ENCODE data around the gene LLGL1. TPM values are rescaled to one million over a fixed set of nuclear protein-coding genes. Genes with fewer than 3 reads are reported as not detected.

LLGL1 gene
- total and polyA plus RNA-seq, 9 donors: 18.3 to 35.5 (median 28.7) TPM

- Histone ChIP-seq H3K4me3 (ENCODE audit: low read length) (no peak overlapping the region), H3K9me3 (replicated peaks; ENCODE audit: control insufficient read depth, low read depth, low read length) (no peaks in the 10 kb centered on the region), H3K27me3 (ENCODE audit: control insufficient read depth, insufficient read depth, low read length) (no peaks in the 10 kb centered on the region), H3K36me3 (ENCODE audit: control insufficient read depth, insufficient read depth, low read length) (peaks cover 90% of the 10 kb centered on the region), H3K4me1 (ENCODE audit: control insufficient read depth, insufficient read depth, low read length) (peaks cover 20% of the 10 kb centered on the region), H3K27ac (ENCODE audit: low read length) (no peak overlapping the region)
- 86% methylated on average over 9 of the region's 9 CpGs for WGBS (ENCODE audit: insufficient coverage)
- no peak for DNase-seq
Measured at GRCh38 chr17:18250259-18250658, 24.8 kb downstream of the LLGL1 start.

DNA sequence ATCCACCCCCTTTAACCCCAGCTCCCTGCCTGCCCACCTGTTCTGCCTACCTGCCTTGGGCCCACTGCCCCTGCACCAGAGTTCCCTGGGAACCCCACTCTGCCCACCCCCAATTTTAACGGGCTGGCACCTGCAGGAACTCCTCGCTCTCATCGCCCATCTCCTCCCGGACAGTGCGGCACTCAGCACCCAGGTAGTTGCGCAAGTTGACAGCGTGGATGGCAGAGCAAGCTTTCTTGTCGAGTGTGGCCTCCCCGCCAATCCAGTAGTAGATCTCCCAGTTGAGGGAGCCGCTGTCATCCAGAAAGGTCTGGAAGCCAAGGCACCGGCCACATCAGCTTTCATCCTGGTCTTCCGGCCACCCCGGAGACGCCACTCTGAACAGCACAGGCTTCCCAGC, 25.3 kb downstream of the LLGL1 start:
- Histone ChIP-seq H3K9me3 (replicated peaks; ENCODE audit: control insufficient read depth, low read depth, low read length) (no peaks in the 10 kb centered on the region), H3K4me3 (ENCODE audit: low read length) (no peak overlapping the region), H3K4me1 (ENCODE audit: control insufficient read depth, insufficient read depth, low read length) (peaks cover 20% of the 10 kb centered on the region), H3K27ac (ENCODE audit: low read length) (no peak overlapping the region), H3K27me3 (ENCODE audit: control insufficient read depth, insufficient read depth, low read length) (no peaks in the 10 kb centered on the region), H3K36me3 (ENCODE audit: control insufficient read depth, insufficient read depth, low read length) (peaks cover 90% of the 10 kb centered on the region)
- DNase-seq: no peak
- 83% methylated on average over 13 of the region's 14 CpGs for WGBS (ENCODE audit: insufficient coverage)

DNA sequence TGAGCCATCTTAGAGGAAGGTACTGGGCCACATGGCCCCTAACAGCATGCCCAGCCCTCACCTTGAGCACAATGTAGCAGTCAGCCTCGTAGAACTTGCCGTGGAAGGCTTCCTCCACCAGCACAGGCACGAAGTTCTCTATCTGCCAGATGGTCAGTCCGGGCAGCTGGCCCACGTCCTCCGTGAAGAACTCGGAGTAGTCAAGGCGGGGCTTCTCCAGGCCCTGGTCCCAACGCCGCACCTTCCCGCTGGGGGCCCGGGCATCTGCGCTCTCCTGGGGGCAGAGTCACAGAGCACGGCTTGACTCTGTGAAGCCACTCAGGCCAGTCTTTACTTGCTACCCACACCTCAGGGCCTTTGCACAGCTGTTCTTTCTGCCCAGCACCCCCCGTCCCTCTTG, 25.8 kb downstream of the LLGL1 start:
- Histone ChIP-seq H3K27ac (ENCODE audit: low read length) (no peak overlapping the region), H3K27me3 (ENCODE audit: control insufficient read depth, insufficient read depth, low read length) (no peaks in the 10 kb centered on the region), H3K9me3 (replicated peaks; ENCODE audit: control insufficient read depth, low read depth, low read length) (no peaks in the 10 kb centered on the region), H3K36me3 (ENCODE audit: control insufficient read depth, insufficient read depth, low read length) (peaks cover 90% of the 10 kb centered on the region), H3K4me1 (ENCODE audit: control insufficient read depth, insufficient read depth, low read length) (peaks cover 20% of the 10 kb centered on the region), H3K4me3 (ENCODE audit: low read length) (no peak overlapping the region)
- 73% methylated on average over 15 of the region's 15 CpGs for WGBS (ENCODE audit: insufficient coverage)
- no peak for DNase-seq

DNA sequence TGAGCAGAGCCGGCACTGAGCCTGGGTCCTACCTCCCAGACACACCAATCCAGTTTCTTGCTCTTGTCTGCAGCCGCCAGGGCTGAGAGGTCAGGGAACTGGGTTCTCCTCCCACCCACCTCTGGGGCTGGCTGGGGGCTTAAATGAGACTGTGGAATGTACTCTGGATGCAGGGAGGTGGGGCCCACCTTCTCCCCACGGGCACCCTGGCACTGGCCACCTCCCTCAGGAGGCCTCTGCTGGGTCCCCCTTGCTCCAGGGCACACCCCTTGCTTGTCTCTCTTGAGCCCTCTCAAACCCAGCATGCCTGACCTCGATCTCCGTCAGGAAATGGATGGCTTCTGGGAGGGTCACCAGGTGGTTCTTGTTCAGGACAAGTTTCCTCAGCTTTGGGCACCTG, 26.7 kb downstream of the LLGL1 start:
- 90% methylated on average over 2 of the region's 5 CpGs for WGBS (ENCODE audit: insufficient coverage)
- Histone ChIP-seq H3K9me3 (replicated peaks; ENCODE audit: control insufficient read depth, low read depth, low read length) (no peaks in the 10 kb centered on the region), H3K27ac (ENCODE audit: low read length) (no peak overlapping the region), H3K4me1 (ENCODE audit: control insufficient read depth, insufficient read depth, low read length) (peaks cover 28% of the 10 kb centered on the region), H3K4me3 (ENCODE audit: low read length) (no peak overlapping the region), H3K27me3 (ENCODE audit: control insufficient read depth, insufficient read depth, low read length) (no peaks in the 10 kb centered on the region), H3K36me3 (ENCODE audit: control insufficient read depth, insufficient read depth, low read length) (peaks cover 88% of the 10 kb centered on the region)
- no peak for DNase-seq

DNA sequence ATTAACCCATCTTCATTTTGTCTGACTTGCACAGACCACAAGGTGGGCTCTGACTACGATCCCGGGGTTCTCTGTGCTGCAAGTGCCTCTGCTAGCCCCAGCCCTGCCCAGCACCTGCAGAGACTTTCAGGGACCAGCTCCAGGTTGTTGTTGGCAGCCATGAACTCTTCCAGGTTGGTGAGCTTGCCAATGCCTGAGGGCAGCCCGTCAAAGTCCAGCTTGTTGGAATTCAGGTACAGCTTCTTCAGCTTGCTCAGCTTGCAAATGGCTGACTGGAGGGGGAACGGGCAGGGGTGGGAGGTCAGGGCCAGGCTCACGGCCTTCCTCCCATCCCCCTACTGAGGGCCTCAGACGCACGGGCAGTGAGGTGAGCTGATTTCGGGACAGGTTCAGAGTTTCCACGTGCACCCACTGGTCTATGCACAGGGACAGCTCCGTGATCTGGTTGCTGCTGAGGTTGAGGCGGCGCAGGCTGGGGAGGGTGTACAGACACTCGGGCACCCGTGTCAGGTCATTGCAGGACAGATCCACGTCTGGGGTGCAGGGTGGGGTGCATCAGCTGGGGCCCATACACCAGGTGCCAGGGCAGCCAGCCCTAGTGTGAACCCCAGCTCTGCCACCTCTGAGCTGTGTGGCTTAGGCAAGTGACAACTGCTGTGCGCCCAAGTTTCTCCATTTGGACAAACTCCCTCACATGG, 27.9 kb downstream of the LLGL1 start:
- Histone ChIP-seq H3K27me3 (ENCODE audit: control insufficient read depth, insufficient read depth, low read length) (no peaks in the 10 kb centered on the region), H3K27ac (ENCODE audit: low read length) (no peak overlapping the region), H3K4me3 (ENCODE audit: low read length) (no peak overlapping the region), H3K36me3 (ENCODE audit: control insufficient read depth, insufficient read depth, low read length) (peaks cover 78% of the 10 kb centered on the region), H3K9me3 (replicated peaks; ENCODE audit: control insufficient read depth, low read depth, low read length) (no peaks in the 10 kb centered on the region), H3K4me1 (ENCODE audit: control insufficient read depth, insufficient read depth, low read length) (peaks cover 24% of the 10 kb centered on the region)
- no peak for DNase-seq
- WGBS (ENCODE audit: insufficient coverage): 86% methylated on average over 13 of the region's 16 CpGs

- DNase-seq: no peak
- Histone ChIP-seq H3K27me3 (ENCODE audit: control insufficient read depth, insufficient read depth, low read length) (no peaks in the 10 kb centered on the region), H3K9me3 (replicated peaks; ENCODE audit: control insufficient read depth, low read depth, low read length) (no peaks in the 10 kb centered on the region), H3K27ac (ENCODE audit: low read length) (no peak overlapping the region), H3K4me3 (ENCODE audit: low read length) (no peak overlapping the region), H3K36me3 (ENCODE audit: control insufficient read depth, insufficient read depth, low read length) (peaks cover 70% of the 10 kb centered on the region), H3K4me1 (ENCODE audit: control insufficient read depth, insufficient read depth, low read length) (peaks cover 22% of the 10 kb centered on the region)
- WGBS (ENCODE audit: insufficient coverage): 81% methylated on average over 19 of the region's 27 CpGs
Measured at GRCh38 chr17:18253947-18254821, 28.7 kb downstream of the LLGL1 start.

DNA sequence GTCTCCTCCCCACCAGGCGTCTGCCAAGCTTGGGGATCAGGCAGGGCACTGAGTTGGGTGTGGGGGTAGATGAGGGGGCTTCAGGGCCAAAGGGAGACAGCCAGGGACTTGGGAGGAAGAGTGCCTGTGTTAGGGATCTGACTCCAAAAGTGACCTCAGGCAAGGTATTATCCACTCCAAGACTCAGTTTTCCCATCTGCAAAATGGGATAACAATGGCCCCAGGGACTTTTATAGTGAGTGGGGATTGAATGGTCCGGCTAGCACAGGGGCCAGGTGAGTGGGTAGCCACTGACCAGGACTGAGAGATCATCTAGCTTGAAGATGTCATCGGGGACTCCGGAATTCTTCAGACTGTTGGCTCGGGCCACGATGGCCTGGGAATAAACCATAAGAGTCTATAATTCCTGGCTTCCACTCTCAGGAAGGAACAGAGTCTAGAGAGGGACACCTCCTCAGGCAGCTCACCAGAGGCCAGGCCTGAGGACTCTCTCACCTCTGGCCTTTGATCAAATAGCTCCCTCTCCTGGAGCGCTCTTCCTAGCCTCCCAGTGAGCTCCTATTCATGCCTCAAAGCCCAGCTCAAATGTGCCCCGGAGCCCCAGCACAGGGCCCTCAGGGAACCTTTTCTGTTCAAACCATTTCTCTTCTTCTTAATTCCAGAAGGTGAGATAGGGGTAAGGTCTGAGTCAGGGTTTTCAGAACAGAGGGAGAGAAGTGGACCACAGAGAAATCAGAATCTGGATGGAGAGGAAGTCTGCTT, 29.6 kb downstream of the LLGL1 start:
- Histone ChIP-seq H3K4me3 (ENCODE audit: low read length) (no peak overlapping the region), H3K27me3 (ENCODE audit: control insufficient read depth, insufficient read depth, low read length) (no peaks in the 10 kb centered on the region), H3K27ac (ENCODE audit: low read length) (no peak overlapping the region), H3K9me3 (replicated peaks; ENCODE audit: control insufficient read depth, low read depth, low read length) (no peaks in the 10 kb centered on the region), H3K4me1 (ENCODE audit: control insufficient read depth, insufficient read depth, low read length) (peaks cover 27% of the 10 kb centered on the region), H3K36me3 (ENCODE audit: control insufficient read depth, insufficient read depth, low read length) (peaks cover 65% of the 10 kb centered on the region)
- WGBS (ENCODE audit: insufficient coverage): 87% methylated on average over 4 of the region's 8 CpGs
- DNase-seq: no peak

- Histone ChIP-seq H3K27ac (ENCODE audit: low read length) (no peak overlapping the region), H3K27me3 (ENCODE audit: control insufficient read depth, insufficient read depth, low read length) (no peaks in the 10 kb centered on the region), H3K36me3 (ENCODE audit: control insufficient read depth, insufficient read depth, low read length) (peaks cover 52% of the 10 kb centered on the region), H3K4me1 (ENCODE audit: control insufficient read depth, insufficient read depth, low read length) (peaks cover 33% of the 10 kb centered on the region), H3K9me3 (replicated peaks; ENCODE audit: control insufficient read depth, low read depth, low read length) (no peaks in the 10 kb centered on the region), H3K4me3 (ENCODE audit: low read length) (no peak overlapping the region)
- WGBS (ENCODE audit: insufficient coverage): 90% methylated on average over 5 of the region's 11 CpGs
- no peak for DNase-seq
Measured at GRCh38 chr17:18256351-18256750, 30.9 kb downstream of the LLGL1 start.

DNA sequence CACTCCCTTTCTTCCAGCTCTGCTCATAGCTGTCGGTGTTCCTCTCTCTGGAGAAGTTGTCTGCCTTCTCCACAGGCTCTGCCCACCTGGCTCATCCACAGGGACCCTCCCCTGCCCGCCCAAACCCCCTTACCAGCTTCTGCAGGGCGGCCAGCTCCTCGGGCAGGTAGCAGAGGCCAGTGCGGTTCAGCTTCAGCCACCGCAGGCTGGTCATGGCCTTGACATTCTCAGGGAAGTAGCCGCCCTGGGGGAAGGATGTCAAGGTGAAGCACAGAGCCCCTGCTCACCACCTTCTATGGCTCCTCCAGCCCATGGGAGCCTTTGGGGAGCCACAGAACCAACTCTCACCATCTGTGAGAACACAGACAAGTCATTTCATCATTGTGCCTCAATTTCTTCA, 31.3 kb downstream of the LLGL1 start:
- H3K36me3 ChIP-seq (ENCODE audit: control insufficient read depth, insufficient read depth, low read length): peaks cover 48% of the 10 kb centered on the region
- H3K9me3 ChIP-seq (replicated peaks; ENCODE audit: control insufficient read depth, low read depth, low read length): no peaks in the 10 kb centered on the region
- H3K27me3 ChIP-seq (ENCODE audit: control insufficient read depth, insufficient read depth, low read length): no peaks in the 10 kb centered on the region
- H3K27ac ChIP-seq (ENCODE audit: low read length): no peak overlapping the region
- DNase-seq: no peak
- WGBS (ENCODE audit: insufficient coverage): 82% methylated on average over 7 of the region's 7 CpGs
- H3K4me3 ChIP-seq (ENCODE audit: low read length): no peak overlapping the region
- peaks cover 37% of the 10 kb centered on the region for H3K4me1 ChIP-seq (ENCODE audit: control insufficient read depth, insufficient read depth, low read length)
